Mesenchymal stem cell (in vitro differentiated cells and primary cell): Measurements from ENCODE around the gene EIF3B.
A peak's percentile ranks its signal among the peaks of the same experiment; 100 is the strongest.

Experiments used
- DNase-seq: peaks from one replicate; pipeline ENCODE4 v3.0.0-alpha.2; 2013
- H2AFZ ChIP-seq: one replicate; pipeline ENCODE4 v1.6.1; 2013; ENCODE audit warnings: low read depth, mild to moderate bottlenecking, control low read depth, inconsistent platforms, low read length, moderate library complexity
- H2AK5ac ChIP-seq: 2 replicates; pipeline ENCODE4 v1.6.1; 2013; ENCODE audit warnings: low read length, moderate library complexity, mild to moderate bottlenecking, inconsistent platforms; ENCODE audit not compliant: severe bottlenecking
- H2BK120ac ChIP-seq: one replicate; pipeline ENCODE4 v1.6.1; 2013; ENCODE audit warnings: low read depth, mild to moderate bottlenecking, inconsistent platforms, low read length, moderate library complexity
- H2BK12ac ChIP-seq, 2 experiments: one replicate each; pipeline ENCODE4 v1.6.1; 2013; ENCODE audit warnings: inconsistent platforms in 2 of 2, low read length in 2 of 2, mild to moderate bottlenecking in 2 of 2, moderate library complexity in 2 of 2, control low read depth in 1 of 2
- H2BK15ac ChIP-seq: one replicate; pipeline ENCODE4 v1.6.1; 2013; ENCODE audit warnings: mild to moderate bottlenecking, low read depth, inconsistent platforms; ENCODE audit not compliant: poor library complexity, severe bottlenecking
- H2BK5ac ChIP-seq: 2 replicates; pipeline ENCODE4 v1.6.1; 2013; ENCODE audit warnings: low read depth, mild to moderate bottlenecking, low read length, control low read depth, inconsistent platforms; ENCODE audit not compliant: poor library complexity, severe bottlenecking
- H3K14ac ChIP-seq, 2 experiments: one replicate each; pipeline ENCODE4 v1.6.1; 2013; ENCODE audit warnings: inconsistent platforms in 2 of 2, low read length in 2 of 2, control low read depth in 1 of 2, mild to moderate bottlenecking in 1 of 2, moderate library complexity in 1 of 2
- H3K18ac ChIP-seq, 2 experiments: one replicate each; pipeline ENCODE4 v1.6.1; 2013; ENCODE audit warnings: inconsistent platforms in 2 of 2, low read length in 2 of 2, control low read depth in 1 of 2, low read depth in 1 of 2, mild to moderate bottlenecking in 1 of 2
- H3K23ac ChIP-seq, 2 experiments: one replicate each; pipeline ENCODE4 v1.6.1; 2013; ENCODE audit warnings: inconsistent platforms in 2 of 2, low read length in 2 of 2, mild to moderate bottlenecking in 2 of 2, moderate library complexity in 2 of 2, control low read depth in 1 of 2
- H3K27ac ChIP-seq: 2 replicates; pipeline ENCODE4 v1.5.1; 2013; ENCODE audit warnings: mild to moderate bottlenecking, moderate library complexity, low read length, control low read depth, inconsistent platforms; ENCODE audit not compliant: poor library complexity, severe bottlenecking
- H3K27me3 ChIP-seq, 2 experiments: 2 replicates each; pipeline versions ENCODE4 v1.6.1 to v1.7.0; 2013; ENCODE audit warnings: low read length in 2 of 2, mild to moderate bottlenecking in 2 of 2, moderate library complexity in 2 of 2, control low read depth in 1 of 2, inconsistent platforms in 1 of 2; ENCODE audit not compliant: control insufficient read depth in 1 of 2, insufficient read depth in 1 of 2
- H3K36me3 ChIP-seq, 2 experiments: 2 replicates each; pipeline versions ENCODE4 v1.6.1 to v1.7.0; 2013; ENCODE audit warnings: low read length in 2 of 2, control low read depth in 1 of 2, inconsistent platforms in 1 of 2, low read depth in 1 of 2, mild to moderate bottlenecking in 1 of 2; ENCODE audit not compliant: insufficient read depth in 2 of 2, control insufficient read depth in 1 of 2
- H3K4ac ChIP-seq, 2 experiments: one replicate each; pipeline ENCODE4 v1.6.1; 2013; ENCODE audit warnings: inconsistent platforms in 2 of 2, low read length in 2 of 2, mild to moderate bottlenecking in 2 of 2, moderate library complexity in 2 of 2, control low read depth in 1 of 2, low read depth in 1 of 2
- H3K4me1 ChIP-seq: 2 replicates; pipeline ENCODE4 v1.6.1; 2013; ENCODE audit warnings: low read depth, low read length, control low read depth; ENCODE audit not compliant: control insufficient read depth, insufficient read depth
- H3K4me2 ChIP-seq: 2 replicates; pipeline ENCODE4 v1.6.1; 2013; ENCODE audit warnings: low read length, mild to moderate bottlenecking, inconsistent platforms; ENCODE audit not compliant: poor library complexity, severe bottlenecking
- H3K4me3 ChIP-seq, 2 experiments: 2 replicates each; pipeline versions ENCODE4 v1.5.1 to v1.7.0; 2013; ENCODE audit warnings: low read length in 2 of 2, mild to moderate bottlenecking in 2 of 2, control low read depth in 1 of 2, low read depth in 1 of 2; ENCODE audit not compliant: insufficient read depth in 1 of 2
- H3K79me1 ChIP-seq: replicated peaks from 2 replicates; pipeline ENCODE4 v1.6.1; 2013; ENCODE audit warnings: mild to moderate bottlenecking, control low read depth, low read length, inconsistent platforms; ENCODE audit not compliant: poor library complexity, severe bottlenecking
- H3K9ac ChIP-seq: 2 replicates; pipeline ENCODE4 v1.7.0; 2013; ENCODE audit warnings: mild to moderate bottlenecking, low read length, moderate library complexity
- H3K9me3 ChIP-seq: 2 replicates; pipeline ENCODE4 v1.7.0; 2013; ENCODE audit warnings: mild to moderate bottlenecking, low read length; ENCODE audit not compliant: control insufficient read depth
- H4K8ac ChIP-seq: one replicate; pipeline ENCODE4 v1.6.1; 2013; ENCODE audit warnings: inconsistent platforms, mild to moderate bottlenecking, low read length, moderate library complexity
- H4K91ac ChIP-seq: one replicate; pipeline ENCODE4 v1.6.1; 2013; ENCODE audit warnings: mild to moderate bottlenecking, low read length, inconsistent platforms
- WGBS: methylation state at CpG from one replicate; pipeline ENCODE4 v1.1.7; 2013; ENCODE audit warnings: mixed read lengths; 5-methylcytosine and 5-hydroxymethylcytosine counted together

Gene EIF3B

DNA sequence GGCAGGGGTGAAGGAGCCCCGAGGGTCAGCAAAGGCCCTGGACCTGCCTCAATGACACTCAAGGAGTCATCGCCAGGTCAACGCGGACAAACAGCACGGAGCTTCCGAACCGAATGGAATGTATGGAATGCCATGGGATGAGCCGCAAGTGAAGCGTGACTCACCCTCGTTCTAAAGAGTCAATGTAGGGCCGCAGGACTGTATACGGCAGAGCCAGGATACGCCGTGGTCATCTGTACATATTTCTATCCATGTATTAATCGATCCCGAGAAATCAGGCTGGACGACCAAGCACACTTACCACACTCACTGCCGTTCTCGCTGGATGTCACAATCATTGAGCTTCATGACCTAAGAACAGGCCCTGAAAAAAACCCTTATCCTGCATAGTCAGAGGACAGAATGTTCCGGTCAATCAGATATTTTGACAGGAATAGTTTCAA lies 44.7 kb upstream of the EIF3B start:
- H3K23ac ChIP-seq: no peak overlapping the region
- H3K27ac ChIP-seq: peak overlapping the region; percentile 71
- H2BK5ac ChIP-seq: no peak overlapping the region
- peaks cover 0 to 7% of the 10 kb centered on the region in 2 experiments for H3K36me3 ChIP-seq
- peaks cover 30% of the 10 kb centered on the region for H3K79me1 ChIP-seq
- H3K4me1 ChIP-seq: peaks cover 29% of the 10 kb centered on the region
- H3K9ac ChIP-seq: no peak overlapping the region
- H3K14ac ChIP-seq: no peak overlapping the region
- peak overlapping the region; percentile 54 for H3K4me2 ChIP-seq
- H2AK5ac ChIP-seq: peak overlapping the region; percentile 39
- no peak overlapping the region for H2BK120ac ChIP-seq
- H3K4ac ChIP-seq: no peak overlapping the region
- H3K18ac ChIP-seq: peak overlapping the region; percentile 28
- 5% methylated on average over 20 of the region's 20 CpGs for WGBS
- no peak overlapping the region for H2BK12ac ChIP-seq
- no peaks in the 10 kb centered on the region for H3K9me3 ChIP-seq
- peak overlapping the region; percentile 50 for H4K91ac ChIP-seq
- peak overlapping the region; percentile 80 for H2BK15ac ChIP-seq
- H3K4me3 ChIP-seq: no peak overlapping the region
- H2AFZ ChIP-seq: no peak overlapping the region
- H4K8ac ChIP-seq: peak overlapping the region; percentile 69
- H3K27me3 ChIP-seq: no peaks in the 10 kb centered on the region
- peak; percentile 93 for DNase-seq

DNA sequence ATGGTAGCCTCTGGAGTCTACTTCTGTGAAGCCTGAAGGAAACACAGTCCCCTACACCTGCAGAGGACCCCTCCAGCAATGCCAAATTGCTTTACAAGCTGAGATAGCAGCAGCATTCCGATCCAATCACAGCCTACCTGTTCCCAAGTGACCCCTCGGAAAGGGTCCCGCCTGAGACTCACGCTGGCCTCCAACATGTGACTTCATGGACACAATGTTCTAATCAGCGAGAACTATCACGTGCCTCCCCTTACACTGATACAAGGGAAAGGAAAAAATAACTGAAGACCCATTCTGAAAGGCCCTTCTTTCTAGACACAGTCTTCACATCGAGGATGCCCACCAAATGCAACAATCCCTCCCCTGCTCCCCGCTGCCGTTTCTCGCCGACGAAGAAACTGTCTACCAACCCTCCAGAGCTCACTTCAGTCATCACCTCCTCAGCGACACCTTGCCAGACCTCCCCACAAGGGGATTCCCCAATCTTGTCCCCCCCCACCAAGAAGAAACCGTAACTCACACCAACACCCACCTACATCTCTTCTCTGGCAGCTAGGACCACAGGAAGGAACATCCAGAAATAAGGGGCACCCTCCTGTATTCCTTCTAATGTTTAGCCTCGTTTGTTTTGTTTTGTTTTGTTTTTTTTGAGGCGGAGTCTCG lies 42.2 kb upstream of the EIF3B start:
- H3K4ac ChIP-seq: no peak overlapping the region
- DNase-seq: no peak
- H4K91ac ChIP-seq: no peak overlapping the region
- peaks cover 26% of the 10 kb centered on the region for H3K79me1 ChIP-seq
- no peak overlapping the region for H2BK120ac ChIP-seq
- H3K23ac ChIP-seq: no peak overlapping the region
- WGBS: 93% methylated on average over 16 of the region's 17 CpGs
- H2BK12ac ChIP-seq: no peak overlapping the region
- H2BK5ac ChIP-seq: no peak overlapping the region
- H2AK5ac ChIP-seq: peak overlapping the region; percentile 47
- no peak overlapping the region for H3K27ac ChIP-seq
- H3K9me3 ChIP-seq: no peaks in the 10 kb centered on the region
- H3K14ac ChIP-seq: no peak overlapping the region
- H3K9ac ChIP-seq: no peak overlapping the region
- H2BK15ac ChIP-seq: no peak overlapping the region
- no peaks in the 10 kb centered on the region for H3K27me3 ChIP-seq
- H3K4me1 ChIP-seq: peaks cover 25% of the 10 kb centered on the region
- peaks cover 0 to 7% of the 10 kb centered on the region in 2 experiments for H3K36me3 ChIP-seq
- no peak overlapping the region for H3K4me3 ChIP-seq
- no peak overlapping the region for H2AFZ ChIP-seq
- H4K8ac ChIP-seq: peak overlapping the region; percentile 53
- H3K4me2 ChIP-seq: no peak overlapping the region
- H3K18ac ChIP-seq: no peak overlapping the region

DNA sequence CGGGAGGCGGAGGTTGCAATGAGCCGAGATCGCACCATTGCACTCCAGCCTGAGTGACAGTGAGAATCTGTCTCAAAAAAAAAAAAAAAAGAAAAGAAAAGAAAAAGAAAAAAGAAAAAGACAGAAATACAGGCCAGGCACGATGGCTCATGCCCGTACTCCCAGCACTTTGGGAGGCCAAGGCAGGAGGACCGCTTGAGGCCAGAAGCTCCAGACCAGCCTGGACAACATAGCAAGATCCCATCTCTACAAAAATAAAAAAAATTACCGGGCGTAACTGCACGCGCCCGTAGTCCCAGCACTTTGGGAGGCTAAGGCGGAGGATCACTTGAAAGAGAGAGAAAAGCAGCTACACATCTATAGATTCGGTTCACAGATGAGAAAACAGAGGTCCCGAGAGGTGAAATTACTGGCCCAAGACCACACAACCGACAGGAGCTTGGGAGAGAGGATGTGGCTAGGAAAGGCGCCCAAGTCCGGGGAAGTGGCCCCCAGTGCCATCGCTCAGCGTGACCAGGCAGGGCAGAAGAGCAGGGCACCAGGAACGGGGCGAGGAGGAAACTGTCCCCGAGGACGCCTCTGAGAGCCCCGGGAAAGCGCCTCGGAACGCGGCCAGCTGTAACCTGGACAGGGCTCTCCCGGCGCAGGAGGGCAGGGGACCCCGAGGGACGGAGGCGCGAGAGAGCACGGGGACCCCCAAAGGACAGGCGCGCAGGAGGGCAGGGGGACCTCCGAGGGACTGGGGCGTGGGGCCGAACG lies 41.0 kb upstream of the EIF3B start:
- Histone ChIP-seq H3K27me3 (no peaks in the 10 kb centered on the region), H2AK5ac (no peak overlapping the region), H3K79me1 (peaks cover 21% of the 10 kb centered on the region), H3K9me3 (no peaks in the 10 kb centered on the region), H2BK12ac (peak overlapping the region in 1 of 2 experiments; percentile 80), H3K4me3 (peak overlapping the region; percentile 89 to 96), H3K14ac (peak overlapping the region; percentile 89 to 90), H3K9ac (peak overlapping the region; percentile 96), H3K27ac (no peak overlapping the region), H2BK120ac (peak overlapping the region; percentile 87), H3K4me2 (peak overlapping the region; percentile 81), H3K36me3 (peaks cover 0 to 7% of the 10 kb centered on the region in 2 experiments), H3K18ac (peak overlapping the region; percentile 90 to 91), H3K4ac (peak overlapping the region; percentile 77 to 84), H2BK15ac (peak overlapping the region; percentile 94), H4K8ac (peak overlapping the region; percentile 73), H4K91ac (peak overlapping the region; percentile 97), H2BK5ac (no peak overlapping the region), H3K4me1 (peaks cover 22% of the 10 kb centered on the region), H2AFZ (peak overlapping the region; percentile 79), H3K23ac (peak overlapping the region in 1 of 2 experiments; percentile 94)
- peak; percentile 34 for DNase-seq
- 42% methylated on average over 32 of the region's 42 CpGs for WGBS
